Lower leg skin (tissue), 4 donors: ENCODE measurements around the gene TYSND1. TPM values are rescaled to one million over a fixed set of nuclear protein-coding genes. Genes with fewer than 3 reads are reported as not detected.

Experiments used
- DNase-seq, 2 donors: peaks; one replicate each; pipeline ENCODE4 v3.0.0-alpha.2; 2019; ENCODE audit warnings: low spot score in 2 of 2
- H3K4me3 ChIP-seq: fragments of 200-600 bp; sonication (generic); 2 replicates; pipeline ENCODE4 v1.5.1; 2017; ENCODE audit warnings: mild to moderate bottlenecking, low read depth; ENCODE audit not compliant: poor library complexity, severe bottlenecking
- POLR2A ChIP-seq, 2 donors: fragments of 450-650 bp; IDR thresholded peaks; one replicate each; pipeline ENCODE4 v1.6.1; 2016 to 2017; ENCODE audit warnings: antibody characterized with exemption in 2 of 2, mild to moderate bottlenecking in 1 of 2, moderate library complexity in 1 of 2
- WGBS, 2 donors: methylation state at CpG; one replicate each; pipeline ENCODE4 v1.1.5; 2018; 5-methylcytosine and 5-hydroxymethylcytosine counted together
- intact Hi-C: fragments of 100-400 bp; cut with DNase I; formaldehyde crosslinking; loops from one replicate; pipeline ENCODE4 v1.15.0; 2023; ENCODE audit warnings: low total_unique reads
- total RNA-seq, 4 donors: library from RNA; depleted of rRNA; stranded (reverse); fragments of >200 nt; gene quantifications; one replicate each; pipeline ENCODE4 v1.1.0, GENCODE V29; 2016
- TF ChIP-seq, protein P1 (sequence below), 3 donors: fragments of 450-650 bp; IDR thresholded peaks; one replicate each; pipeline ENCODE4 v1.5.1; 2016; ENCODE audit warnings: antibody characterized with exemption in 3 of 3, mild to moderate bottlenecking in 3 of 3, moderate library complexity in 2 of 3

The TYSND1 gene
- total RNA-seq, 4 donors from 2014 or later: 39.8 to 47.4 (median 45.4) TPM

DNA sequence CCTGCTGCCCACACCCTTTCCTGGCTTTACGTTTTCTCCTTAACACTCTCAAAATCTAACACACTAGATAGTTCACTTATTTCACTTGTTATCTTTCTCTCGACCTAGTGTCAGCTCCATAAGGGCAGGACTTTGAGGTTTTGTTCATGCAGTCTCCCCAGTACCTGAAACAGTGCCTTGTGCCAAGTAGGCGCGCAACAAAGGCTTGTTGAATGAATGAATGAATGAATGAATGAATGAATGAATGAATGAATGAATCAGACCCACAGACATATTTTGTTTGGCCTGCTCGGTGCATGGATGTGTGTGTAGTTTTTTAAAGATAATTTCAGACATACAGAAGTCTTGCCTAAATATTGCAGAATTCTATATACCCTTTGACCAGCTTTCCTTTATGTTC is 6.2 kb downstream of the TYSND1 start:
- no peak for TF ChIP-seq POLR2A (IDR thresholded peaks at IDR 0.05)
- TF ChIP-seq, protein P1, sequence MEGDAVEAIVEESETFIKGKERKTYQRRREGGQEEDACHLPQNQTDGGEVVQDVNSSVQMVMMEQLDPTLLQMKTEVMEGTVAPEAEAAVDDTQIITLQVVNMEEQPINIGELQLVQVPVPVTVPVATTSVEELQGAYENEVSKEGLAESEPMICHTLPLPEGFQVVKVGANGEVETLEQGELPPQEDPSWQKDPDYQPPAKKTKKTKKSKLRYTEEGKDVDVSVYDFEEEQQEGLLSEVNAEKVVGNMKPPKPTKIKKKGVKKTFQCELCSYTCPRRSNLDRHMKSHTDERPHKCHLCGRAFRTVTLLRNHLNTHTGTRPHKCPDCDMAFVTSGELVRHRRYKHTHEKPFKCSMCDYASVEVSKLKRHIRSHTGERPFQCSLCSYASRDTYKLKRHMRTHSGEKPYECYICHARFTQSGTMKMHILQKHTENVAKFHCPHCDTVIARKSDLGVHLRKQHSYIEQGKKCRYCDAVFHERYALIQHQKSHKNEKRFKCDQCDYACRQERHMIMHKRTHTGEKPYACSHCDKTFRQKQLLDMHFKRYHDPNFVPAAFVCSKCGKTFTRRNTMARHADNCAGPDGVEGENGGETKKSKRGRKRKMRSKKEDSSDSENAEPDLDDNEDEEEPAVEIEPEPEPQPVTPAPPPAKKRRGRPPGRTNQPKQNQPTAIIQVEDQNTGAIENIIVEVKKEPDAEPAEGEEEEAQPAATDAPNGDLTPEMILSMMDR (IDR thresholded peaks at IDR 0.05): no peak
- intact Hi-C loops: no loop called here
- WGBS, 2 donors: 83 to 86% methylated on average over 5 of the region's 5 CpGs
- no peak overlapping the region for H3K4me3 ChIP-seq
- DNase-seq: no peak

DNA sequence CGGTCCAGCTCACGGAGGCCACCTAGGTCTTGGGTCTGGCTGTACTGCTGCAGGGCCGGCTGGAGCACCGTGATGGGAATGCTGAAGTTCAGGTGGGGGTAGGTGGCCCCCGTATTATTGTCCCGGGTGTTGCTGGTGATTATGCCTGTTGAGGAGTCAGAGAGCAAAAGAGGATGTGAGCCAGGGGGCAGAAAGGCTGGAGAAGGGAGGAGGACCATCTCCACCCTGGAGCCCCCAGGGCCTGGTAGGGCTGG is 6.6 kb downstream of the TYSND1 start:
- TF ChIP-seq, protein P1 (IDR thresholded peaks at IDR 0.05): no peak
- TF ChIP-seq POLR2A (IDR thresholded peaks at IDR 0.05): no peak
- intact Hi-C loops: no loop called here
- WGBS, 2 donors: 67 to 81% methylated on average over 6 of the region's 6 CpGs
- DNase-seq: no peak
- H3K4me3 ChIP-seq: no peak overlapping the region

DNA sequence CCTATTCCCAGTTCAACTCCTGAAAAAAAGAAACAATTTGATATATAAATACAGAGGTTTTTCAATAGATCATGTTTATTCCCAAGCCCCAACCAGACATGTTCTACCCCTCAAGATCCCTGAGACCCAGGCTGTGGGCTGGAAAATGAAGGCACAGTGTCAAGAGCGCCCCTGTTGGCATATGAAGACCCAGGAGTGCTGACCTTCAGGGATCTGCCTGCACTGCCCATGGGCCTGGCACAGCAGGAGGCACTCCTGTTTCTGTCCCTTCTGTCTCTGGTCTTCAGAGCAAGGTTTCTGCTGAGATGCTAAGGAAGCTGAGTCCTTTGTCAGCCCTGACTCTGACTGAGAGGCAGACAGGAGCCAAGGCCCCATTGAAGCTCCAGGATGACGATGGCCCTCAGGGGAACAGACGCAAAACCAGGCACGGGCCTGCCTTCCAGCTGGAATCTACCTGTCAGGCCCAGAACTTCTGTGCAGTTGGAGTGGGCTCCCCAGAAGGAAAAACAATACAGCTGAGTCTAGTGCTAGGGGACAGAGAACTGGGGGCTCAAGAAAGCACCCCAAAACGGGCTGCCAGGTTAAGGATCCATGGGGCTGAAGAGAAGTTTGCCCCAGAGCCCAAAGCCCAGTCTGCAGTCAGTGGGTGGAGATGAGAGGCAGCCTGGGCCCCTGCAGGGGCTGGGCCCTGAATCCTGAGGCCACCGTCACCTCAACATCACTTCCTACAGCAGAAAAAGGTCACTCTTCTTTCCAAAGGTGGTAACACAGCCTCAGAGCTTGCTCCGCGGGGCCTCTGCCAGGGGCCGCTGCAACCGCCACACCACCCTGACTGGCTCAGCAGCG is 7.1 kb downstream of the TYSND1 start:
- peak in 1 of 2 donors; percentile 83 for DNase-seq
- TF ChIP-seq, protein P1 (IDR thresholded peaks at IDR 0.05): no peak
- no peak for TF ChIP-seq POLR2A (IDR thresholded peaks at IDR 0.05)
- WGBS, 2 donors: 73 to 81% methylated on average over 11 of the region's 11 CpGs
- no peak overlapping the region for H3K4me3 ChIP-seq
- intact Hi-C loops: no loop called here

DNA sequence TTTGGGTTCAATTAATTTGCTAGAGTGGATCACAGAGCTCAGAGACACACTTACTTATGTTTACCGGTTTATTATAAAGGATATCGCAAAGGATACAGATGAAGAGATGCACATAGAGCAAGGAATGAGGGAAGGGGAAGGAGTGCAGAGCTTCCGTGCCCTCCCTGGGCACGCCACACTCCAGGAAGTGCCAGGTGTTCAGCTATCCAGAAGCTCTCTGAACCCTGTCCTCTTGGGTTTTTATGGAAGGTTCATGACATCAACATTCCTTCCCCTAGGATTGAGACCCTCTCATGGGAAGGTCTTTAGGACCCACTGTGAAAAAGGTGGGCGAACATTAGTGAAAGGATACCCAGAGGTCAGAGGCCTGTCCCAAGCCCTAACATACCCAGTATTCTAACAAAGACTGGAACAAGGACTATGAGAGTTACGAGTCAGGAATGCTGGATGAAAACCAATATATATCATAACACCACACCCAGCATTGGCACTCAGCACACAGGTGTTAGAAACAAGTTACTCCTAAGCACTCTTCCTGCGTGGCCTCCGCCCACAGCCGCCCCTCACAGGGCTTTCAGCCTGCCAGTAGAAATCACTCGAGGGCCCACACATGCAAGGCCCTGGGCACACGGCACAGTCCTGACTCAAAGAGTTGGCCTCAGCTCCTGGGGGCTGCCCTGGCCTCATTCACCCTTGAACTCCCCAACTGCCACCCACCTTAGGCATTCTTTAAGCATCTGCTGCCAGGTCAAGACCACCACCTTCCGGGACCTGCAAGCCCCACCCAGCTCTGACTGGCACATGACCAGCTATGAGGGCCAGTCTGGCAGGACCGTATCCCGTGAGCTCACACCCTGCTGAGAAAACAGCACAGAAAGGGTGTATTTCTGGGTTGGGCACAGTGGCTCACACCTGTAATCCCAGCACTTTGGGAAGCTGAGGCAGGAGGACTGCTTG is 8.3 kb downstream of the TYSND1 start:
- DNase-seq: peak in 1 of 2 donors; percentile 84
- TF ChIP-seq POLR2A (IDR thresholded peaks at IDR 0.05): no peak
- TF ChIP-seq, protein P1 (IDR thresholded peaks at IDR 0.05): no peak
- WGBS, 2 donors: 67 to 71% methylated on average over 14 of the region's 14 CpGs
- intact Hi-C loops: no loop called here
- H3K4me3 ChIP-seq: no peak overlapping the region

DNA sequence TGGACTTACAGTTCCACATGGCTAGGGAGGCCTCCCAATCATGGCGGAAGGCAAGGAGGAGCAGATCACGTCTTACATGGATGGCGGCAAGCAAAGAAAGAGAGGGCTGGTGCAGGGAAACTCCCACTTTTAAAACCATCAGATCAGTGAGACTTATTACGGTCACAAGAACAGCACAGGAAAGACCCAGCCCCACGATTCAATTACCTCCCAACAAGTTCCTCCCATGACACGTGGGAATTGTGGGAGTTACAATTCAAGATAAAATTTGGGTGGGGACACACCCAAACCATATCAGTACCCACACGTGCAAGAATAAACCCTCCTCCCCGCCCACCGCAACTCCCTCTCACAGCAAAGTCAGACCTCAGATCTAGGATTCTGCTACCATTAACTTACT is 9.4 kb downstream of the TYSND1 start:
- 75 to 76% methylated on average over 9 of the region's 9 CpGs for WGBS, 2 donors
- peak in 1 of 2 donors; percentile 59 for DNase-seq
- TF ChIP-seq POLR2A (IDR thresholded peaks at IDR 0.05): no peak
- TF ChIP-seq, protein P1 (IDR thresholded peaks at IDR 0.05): no peak
- H3K4me3 ChIP-seq: no peak overlapping the region
- intact Hi-C loops: no loop called here
